IPS DF 4.7 (cell line): Measurements from ENCODE around the gene ERGIC3.
"Not testable (repeated sequence)": the region's sequence is repeated elsewhere in the genome, so short reads cannot be mapped to it uniquely, and the experiment has no call there.

Experiments used
- DNase-seq: peaks from one replicate; pipeline ENCODE4 v3.0.0-alpha.2; 2013; ENCODE audit warnings: low spot score; ENCODE audit errors: extremely low read depth

Gene ERGIC3

DNA sequence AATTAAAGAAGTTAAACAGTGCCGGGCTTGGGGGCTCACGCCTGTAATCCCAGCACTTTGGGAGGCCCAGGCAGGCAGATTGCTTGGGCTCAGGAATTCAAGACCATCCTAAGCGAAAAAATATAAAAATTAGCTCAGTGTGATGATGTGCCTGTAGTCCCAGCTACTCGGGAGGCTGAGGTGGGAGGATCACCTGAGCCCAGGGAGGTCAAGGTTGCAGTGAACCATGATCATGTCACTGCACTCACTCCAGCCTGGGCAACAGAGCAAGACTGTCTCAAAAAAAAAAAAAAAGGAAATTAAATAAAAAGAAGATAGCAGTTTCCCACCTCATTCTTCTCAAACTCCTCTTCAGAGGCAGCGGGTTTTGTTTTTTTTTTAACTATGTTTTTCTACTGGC lies 24.1 kb upstream of the ERGIC3 start:
- not testable (repeated sequence) for DNase-seq

GRCh38 chr20:35518955-35519354 lies 22.9 kb upstream of the ERGIC3 start:
- no peak for DNase-seq

GRCh38 chr20:35523298-35523888 lies 18.5 kb upstream of the ERGIC3 start:
- DNase-seq, result no peak

DNA sequence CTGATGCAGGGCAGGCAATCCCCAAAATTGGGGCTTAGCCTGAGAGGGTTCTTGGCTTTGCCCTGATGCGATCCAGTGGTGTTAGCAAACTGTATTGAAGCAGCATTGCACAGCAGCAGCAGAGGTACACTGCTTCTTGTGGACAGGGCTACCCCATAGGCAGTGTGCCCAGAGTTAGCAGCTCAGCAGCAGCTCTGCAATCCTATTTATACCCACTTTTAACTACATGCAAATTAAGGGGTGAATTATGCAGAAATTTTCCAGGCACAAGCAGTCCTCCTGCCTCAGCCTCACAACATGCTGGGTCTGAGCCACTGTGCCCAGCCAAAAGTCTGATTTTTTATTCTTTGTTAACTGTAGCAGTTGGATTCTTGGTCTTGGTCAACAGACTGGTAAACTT lies 16.2 kb upstream of the ERGIC3 start:
- no peak for DNase-seq

DNA sequence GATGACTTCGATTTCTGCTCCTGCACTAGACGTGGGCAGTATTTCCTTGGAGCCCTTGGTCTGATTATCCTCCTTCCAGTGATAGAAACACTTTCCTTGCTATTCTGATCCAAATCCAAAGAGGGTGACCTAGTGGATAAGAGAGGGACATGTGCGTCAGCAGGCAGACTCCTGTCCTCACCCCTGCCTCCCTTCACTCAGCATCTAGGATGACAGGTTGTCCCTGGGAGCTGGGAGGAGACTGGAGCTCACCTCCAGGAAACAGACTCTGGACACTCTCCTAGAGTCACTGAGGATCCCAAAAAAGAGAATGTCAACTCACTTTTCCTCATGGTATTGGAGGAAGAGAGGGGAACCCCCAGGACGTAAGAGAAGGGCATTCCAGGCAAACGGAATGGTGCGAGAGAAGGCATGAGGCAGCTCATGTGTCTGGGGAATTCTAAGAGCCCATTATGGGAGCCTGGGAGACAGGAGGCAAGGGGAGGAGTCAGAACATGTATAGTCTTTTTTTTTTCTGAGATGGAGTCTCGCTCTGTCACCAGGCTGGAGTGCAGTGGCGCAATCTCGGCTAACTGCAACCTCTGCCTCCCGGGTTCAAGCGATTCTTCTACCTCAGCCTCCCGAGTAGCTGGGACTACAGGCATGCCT lies 14.6 kb upstream of the ERGIC3 start:
- DNase-seq, result no peak

DNA sequence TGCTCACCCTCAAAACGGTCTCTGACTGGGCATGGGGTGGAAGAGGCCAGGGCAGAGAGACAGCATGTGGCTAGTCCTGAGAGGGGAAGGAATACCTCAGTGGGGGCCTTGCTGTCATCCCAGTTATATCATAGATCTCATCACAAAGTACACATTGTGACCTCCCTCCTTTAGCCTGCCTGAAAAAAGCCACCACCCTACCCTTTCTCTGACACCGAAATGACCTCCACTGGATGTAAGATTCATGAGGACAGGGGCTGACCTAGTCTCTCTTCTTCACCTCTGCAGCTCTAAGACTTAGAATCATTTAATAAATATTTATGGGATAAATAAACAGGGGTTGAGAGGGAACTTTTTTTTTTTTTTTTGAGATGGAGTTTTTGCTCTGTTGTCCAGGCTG lies 12.3 kb upstream of the ERGIC3 start, which contains the start of gene C20orf173:
Gene C20orf173 (minus strand): TSS at position 101 of the 400 bp plus-strand sequence. CDS start 279 bp downstream, outside the sequence.
- no peak for DNase-seq

GRCh38 chr20:35539756-35540212 lies 2.1 kb upstream of the ERGIC3 start:
- DNase-seq, result no peak

DNA sequence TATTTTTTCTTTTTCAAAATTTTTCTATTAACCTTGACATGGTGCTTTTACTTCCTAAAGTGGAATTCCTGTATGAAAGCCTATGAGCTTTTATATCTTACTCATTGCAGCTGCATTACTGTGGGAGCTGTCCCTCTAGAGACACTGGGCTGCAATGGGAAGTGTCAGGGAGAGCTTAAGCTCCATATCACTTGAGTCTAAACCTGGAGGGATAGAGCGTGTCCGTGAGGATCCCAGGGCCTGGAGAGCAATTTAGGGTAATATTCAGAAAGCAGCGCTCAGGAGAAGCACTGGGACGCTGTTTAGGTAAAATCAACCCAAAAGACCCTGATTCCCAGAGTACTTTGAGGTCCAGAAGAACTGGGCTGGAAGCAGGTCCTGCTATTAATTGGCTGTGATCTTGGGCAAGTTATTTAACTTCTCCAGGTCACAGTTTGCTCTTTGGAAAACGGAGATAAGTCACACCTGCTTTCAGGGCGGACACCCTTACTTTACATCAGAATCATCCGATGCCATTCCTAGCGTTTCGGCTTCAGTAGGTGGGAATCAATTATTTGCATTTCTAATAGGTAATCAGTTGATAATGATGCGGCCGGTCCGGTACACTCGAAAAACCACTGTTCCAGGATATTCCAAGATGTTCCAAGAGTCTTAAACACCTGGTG lies 628 bp upstream of the ERGIC3 start:
- DNase-seq, result no peak

GRCh38 chr20:35542990-35543389 lies 1.1 kb downstream of the ERGIC3 start:
- no peak for DNase-seq

- DNase-seq, result no peak
Measured at GRCh38 chr20:35544436-35544835, 2.6 kb downstream of the ERGIC3 start.

- not testable (repeated sequence) for DNase-seq
Measured at GRCh38 chr20:35544941-35545340, 3.1 kb downstream of the ERGIC3 start.

- no peak for DNase-seq
Measured at GRCh38 chr20:35546127-35546526, 4.2 kb downstream of the ERGIC3 start.

DNA sequence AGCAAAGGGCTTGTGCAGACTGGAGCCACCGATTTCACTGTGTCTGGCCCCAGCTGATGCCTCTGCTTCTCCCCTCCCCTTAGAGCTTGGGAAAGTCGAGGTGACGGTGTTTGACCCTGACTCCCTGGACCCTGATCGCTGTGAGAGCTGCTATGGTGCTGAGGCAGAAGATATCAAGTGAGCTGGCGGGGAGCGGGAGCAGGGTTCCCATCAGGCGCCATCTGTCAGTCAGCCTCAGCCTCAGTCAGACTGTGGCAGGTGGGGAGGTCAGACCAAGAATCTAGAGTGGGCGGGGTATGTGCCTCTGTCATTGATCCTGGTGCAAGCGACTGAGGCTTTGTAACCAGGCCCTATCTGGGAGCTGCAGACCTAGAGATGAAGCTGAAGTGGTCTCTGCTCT lies 5.5 kb downstream of the ERGIC3 start:
- no peak for DNase-seq

- DNase-seq, result no peak
Measured at GRCh38 chr20:35551503-35551902, 9.6 kb downstream of the ERGIC3 start.

DNA sequence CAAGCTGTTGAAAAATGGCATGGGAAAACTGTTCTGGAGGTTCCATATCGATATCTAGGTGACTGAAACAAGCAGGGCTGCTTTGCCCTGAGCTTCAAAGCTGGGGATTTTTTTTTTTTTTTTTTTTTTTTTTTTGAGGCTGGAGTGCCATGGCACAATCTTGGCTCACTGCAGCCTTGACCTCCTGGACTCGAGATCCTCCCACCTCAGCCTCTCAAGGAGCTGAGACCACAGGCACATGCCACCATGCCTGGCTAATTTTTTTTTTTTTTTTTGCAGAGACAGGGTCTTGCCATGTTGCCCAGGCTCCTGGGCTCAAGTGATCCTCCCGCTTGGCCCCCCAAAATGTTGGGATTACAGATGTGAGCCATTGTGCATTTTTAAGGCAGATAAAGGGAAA lies 11.0 kb downstream of the ERGIC3 start:
- no peak for DNase-seq

DNA sequence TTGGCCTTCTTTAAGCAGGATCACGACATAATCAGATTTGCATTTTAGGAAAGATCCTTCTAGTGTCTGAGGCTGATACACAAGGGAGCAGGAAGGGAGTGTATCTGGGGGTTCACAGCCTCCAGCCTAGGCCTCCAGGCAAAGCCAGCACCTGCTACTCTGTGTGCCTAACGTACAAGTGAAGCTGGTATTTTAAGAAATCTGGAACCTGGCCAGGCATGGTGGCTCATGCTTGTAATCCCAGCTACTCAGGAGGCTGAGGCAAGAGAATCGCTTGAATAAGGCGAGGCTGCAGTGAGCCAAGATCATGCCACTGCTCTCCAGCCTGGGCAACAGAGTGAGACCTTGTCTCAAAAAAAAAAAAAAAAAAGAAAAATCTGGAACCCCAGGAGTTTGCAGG lies 13.6 kb downstream of the ERGIC3 start:
- not testable (repeated sequence) for DNase-seq

GRCh38 chr20:35555951-35556645 lies 14.2 kb downstream of the ERGIC3 start:
- no peak for DNase-seq

- no peak for DNase-seq
Measured at GRCh38 chr20:35556871-35557270, 15.0 kb downstream of the ERGIC3 start.

DNA sequence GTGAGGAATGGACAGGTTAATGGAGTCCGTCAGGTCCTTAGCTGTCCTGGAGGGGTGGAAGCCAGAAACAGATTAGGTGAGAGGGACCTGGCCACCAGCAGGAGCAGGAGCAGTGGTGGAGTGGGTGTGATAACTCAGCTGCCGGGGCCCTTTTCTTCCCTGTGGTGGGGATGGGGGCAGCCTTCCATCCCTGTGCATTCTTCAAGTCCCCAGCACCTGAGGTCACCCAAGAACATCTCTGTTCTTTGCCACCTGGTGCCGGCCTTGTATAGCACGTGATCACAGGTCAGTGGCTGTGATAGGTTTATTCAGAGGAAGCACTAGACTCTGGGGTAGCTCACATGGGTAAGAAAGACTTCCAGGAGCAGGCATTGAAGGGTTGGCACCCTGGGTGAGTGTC lies 16.6 kb downstream of the ERGIC3 start:
- no peak for DNase-seq

- DNase-seq, result no peak
Measured at GRCh38 chr20:35559042-35559693, 17.3 kb downstream of the ERGIC3 start.

DNA sequence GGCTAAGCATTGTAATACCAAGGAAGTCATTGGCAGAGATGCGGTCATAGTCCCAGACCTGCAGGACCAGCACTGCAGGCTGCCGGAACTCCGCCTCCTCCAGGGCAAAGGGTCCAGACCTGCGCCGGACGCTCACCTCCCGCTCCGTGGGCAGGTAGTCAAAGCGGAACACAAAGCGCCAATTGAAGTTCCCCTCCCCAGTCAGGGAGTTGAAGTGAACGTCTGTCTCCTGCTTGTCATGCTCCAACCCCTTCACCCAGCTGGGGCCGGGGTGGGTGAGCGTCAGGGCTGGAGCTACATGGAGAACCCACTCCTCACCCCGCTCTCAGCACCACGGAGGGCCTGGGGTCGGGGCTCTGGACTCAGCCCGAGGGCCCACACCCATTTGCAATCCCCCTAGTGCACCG lies 18.2 kb downstream of the ERGIC3 start:
- no peak for DNase-seq

GRCh38 chr20:35560541-35560940 lies 18.7 kb downstream of the ERGIC3 start:
- DNase-seq, result no peak
